IMR-90 (cell line): ENCODE results near the gene MECR.

Source experiments
- CTCF ChIP-seq: conservative IDR thresholded peaks from 2 replicates; pipeline ENCODE4 v1.5.1; 2012; ENCODE audit warnings: mild to moderate bottlenecking, low read depth, low read length, improper control_type of control experiment
- POLR2A ChIP-seq: IDR thresholded peaks from 2 replicates; pipeline ENCODE4 v1.6.1; 2012; ENCODE audit warnings: mild to moderate bottlenecking, low read depth, low read length

- TF ChIP-seq CTCF = no peak
- TF ChIP-seq POLR2A = no peak
Measured at GRCh38 chr1:29202053-29202452, 28.7 kb downstream of the MECR start.
